H1 (cell line): ENCODE measurements around the gene IL32. TPM values are rescaled to one million over a fixed set of nuclear protein-coding genes. Genes with fewer than 3 reads are reported as not detected.

Experiments used
- CTCF ChIA-PET: fragments of 300-600 bp; sonication (Branson Sonifier 250); formaldehyde crosslinking; loops from one replicate; lab custom pipeline; 2021; ENCODE audit not compliant: partially characterized antibody; lab: Charles Lee
- POLR2A ChIA-PET: fragments of 300-600 bp; sonication (Branson Sonifier 250); formaldehyde crosslinking; loops from one replicate; lab custom pipeline; 2021; ENCODE audit warnings: inconsistent platforms; ENCODE audit not compliant: partially characterized antibody; lab: Charles Lee
- DNase-seq, 2 experiments: peaks; one replicate each; pipeline versions ENCODE4 v3.0.0 to v3.0.0-alpha.2; 2010 to 2022; ENCODE audit warnings: low spot score in 2 of 2, low read depth in 1 of 2, mixed read lengths in 1 of 2
- FAIRE-seq: peaks from 2 replicates; lab custom pipeline; 2011; peaks lifted over from hg19 to GRCh38; lab: Jason Lieb, UNC
- H2AFZ ChIP-seq: 2 replicates; pipeline ENCODE4 v1.8.1; 2012; ENCODE audit warnings: low read length, inconsistent platforms
- H2AK5ac ChIP-seq: 2 replicates; pipeline ENCODE4 v1.6.1; 2013; ENCODE audit warnings: low read depth, low read length
- H2BK120ac ChIP-seq: replicated peaks from 2 replicates; pipeline ENCODE3; 2013; ENCODE audit warnings: low read depth, low read length, inconsistent platforms
- H2BK12ac ChIP-seq: 2 replicates; pipeline ENCODE4 v1.6.1; 2013; ENCODE audit warnings: low read depth, low read length
- H2BK15ac ChIP-seq: 2 replicates; pipeline ENCODE4 v1.6.1; 2013; ENCODE audit warnings: low read length
- H2BK20ac ChIP-seq: 2 replicates; pipeline ENCODE4 v1.6.1; 2013; ENCODE audit warnings: low read length
- H2BK5ac ChIP-seq: 2 replicates; pipeline ENCODE4 v1.6.1; 2013; ENCODE audit warnings: low read depth, low read length
- H3K14ac ChIP-seq: 2 replicates; pipeline ENCODE4 v1.6.1; 2013; ENCODE audit warnings: inconsistent platforms; ENCODE audit not compliant: insufficient read length
- H3K18ac ChIP-seq: 2 replicates; pipeline ENCODE4 v1.6.1; 2013; ENCODE audit warnings: low read length; ENCODE audit errors: extremely low read depth
- H3K23ac ChIP-seq: 2 replicates; pipeline ENCODE4 v1.6.1; 2013; ENCODE audit warnings: inconsistent platforms; ENCODE audit not compliant: insufficient read length
- H3K23me2 ChIP-seq: 2 replicates; pipeline ENCODE4 v1.6.1; 2013; ENCODE audit warnings: low read depth, low read length
- H3K27ac ChIP-seq: 2 replicates; pipeline ENCODE4 v1.6.1; 2011; ENCODE audit warnings: low read depth, low read length, inconsistent platforms
- H3K27me3 ChIP-seq, 4 experiments: replicated peaks in 1 of 4; 1 replicate in 1 of 4; 2 replicates in 3 of 4; pipeline versions ENCODE4 v1.6.1 to v1.8.1; 2011 to 2013; ENCODE audit warnings: low read length in 3 of 4, mild to moderate bottlenecking in 3 of 4, inconsistent platforms in 2 of 4, mixed read lengths in 2 of 4, moderate library complexity in 1 of 4; ENCODE audit not compliant: control insufficient read depth in 3 of 4, insufficient read depth in 3 of 4; ENCODE audit errors: extremely low read depth in 1 of 4
- H3K36me3 ChIP-seq, 4 experiments: 2 replicates each; pipeline versions ENCODE4 v1.6.1 to v1.8.1; 2011 to 2013; ENCODE audit warnings: mild to moderate bottlenecking in 4 of 4, low read length in 3 of 4, moderate library complexity in 2 of 4, control low read depth in 1 of 4, inconsistent platforms in 1 of 4; ENCODE audit not compliant: insufficient read depth in 4 of 4, control insufficient read depth in 2 of 4
- H3K4ac ChIP-seq: replicated peaks from 2 replicates; pipeline ENCODE3; 2013; ENCODE audit warnings: low read length, low read depth, mixed read lengths, inconsistent platforms; ENCODE audit not compliant: insufficient read length
- H3K4me1 ChIP-seq, 4 experiments: replicated peaks in 1 of 4; 1 replicate in 1 of 4; 2 replicates in 3 of 4; pipeline versions ENCODE4 v1.6.1 to v1.8.1; 2011 to 2013; ENCODE audit warnings: low read length in 3 of 4, inconsistent platforms in 2 of 4, mixed read lengths in 1 of 4; ENCODE audit not compliant: insufficient read depth in 4 of 4, control insufficient read depth in 3 of 4
- H3K4me2 ChIP-seq, 2 experiments: 2 replicates each; pipeline versions ENCODE4 v1.6.1 to v1.8.1; 2011 to 2013; ENCODE audit warnings: low read depth in 2 of 2, low read length in 2 of 2, control low read depth in 1 of 2, inconsistent platforms in 1 of 2, mild to moderate bottlenecking in 1 of 2; ENCODE audit not compliant: insufficient read depth in 1 of 2
- H3K4me3 ChIP-seq, 4 experiments: fragments of 200-600, 300-600 bp in 1 of 4; sonication (generic), shearing (Covaris generic), sonication (Bioruptor Twin) in 1 of 4; 2 replicates each; pipeline versions ENCODE4 v1.5.1 to v1.8.1; 2011 to 2016; ENCODE audit warnings: low read length in 4 of 4, low read depth in 3 of 4, control low read depth in 2 of 4, inconsistent platforms in 2 of 4, mild to moderate bottlenecking in 2 of 4, mixed read lengths in 1 of 4, moderate library complexity in 1 of 4; ENCODE audit not compliant: insufficient read depth in 2 of 4; ENCODE audit errors: extremely low read depth in 1 of 4
- H3K56ac ChIP-seq: replicated peaks from 2 replicates; pipeline ENCODE3; 2013; ENCODE audit warnings: low read depth, mild to moderate bottlenecking, mixed read lengths, low read length, inconsistent platforms; ENCODE audit not compliant: insufficient read length
- H3K79me1 ChIP-seq: 2 replicates; pipeline ENCODE4 v1.6.1; 2013; ENCODE audit warnings: low read depth, low read length, control low read depth
- H3K79me2 ChIP-seq, 2 experiments: 2 replicates each; pipeline versions ENCODE4 v1.6.1 to v1.8.1; 2012 to 2013; ENCODE audit warnings: low read length in 2 of 2, mild to moderate bottlenecking in 2 of 2, inconsistent platforms in 1 of 2; ENCODE audit not compliant: insufficient read depth in 2 of 2, control insufficient read depth in 1 of 2
- H3K9ac ChIP-seq, 4 experiments: replicated peaks in 1 of 4; 1 replicate in 1 of 4; 2 replicates in 3 of 4; pipeline versions ENCODE4 v1.6.1 to v1.8.1; 2011 to 2013; ENCODE audit warnings: low read depth in 3 of 4, low read length in 3 of 4, control low read depth in 2 of 4, mild to moderate bottlenecking in 2 of 4, moderate library complexity in 2 of 4, inconsistent platforms in 1 of 4; ENCODE audit errors: extremely low read depth in 1 of 4
- H3K9me3 ChIP-seq, 2 experiments: 2 replicates each; pipeline versions ENCODE4 v1.6.1 to v1.8.1; 2012 to 2013; ENCODE audit warnings: mild to moderate bottlenecking in 2 of 2, moderate library complexity in 2 of 2, control low read depth in 1 of 2, inconsistent platforms in 1 of 2, low read depth in 1 of 2, low read length in 1 of 2, mixed read lengths in 1 of 2; ENCODE audit not compliant: insufficient read depth in 2 of 2
- H4K20me1 ChIP-seq, 2 experiments: replicated peaks in 1 of 2; 2 replicates each; pipeline versions ENCODE3 to v1.8.1; 2011 to 2013; ENCODE audit warnings: inconsistent platforms in 2 of 2, low read length in 2 of 2, mild to moderate bottlenecking in 1 of 2; ENCODE audit not compliant: insufficient read depth in 2 of 2, control insufficient read depth in 1 of 2
- H4K5ac ChIP-seq: 2 replicates; pipeline ENCODE4 v1.6.1; 2013; ENCODE audit warnings: low read length, low read depth, mixed read lengths, inconsistent platforms; ENCODE audit not compliant: insufficient read length
- H4K8ac ChIP-seq: 2 replicates; pipeline ENCODE4 v1.8.0; 2013; ENCODE audit warnings: mild to moderate bottlenecking, moderate library complexity, low read length, inconsistent platforms; ENCODE audit not compliant: insufficient read depth; ENCODE audit errors: extremely low read depth
- H4K91ac ChIP-seq: replicated peaks from 2 replicates; pipeline ENCODE3; 2013; ENCODE audit warnings: low read length, mixed read lengths, inconsistent platforms; ENCODE audit not compliant: insufficient read length
- KDM5A ChIP-seq: fragments of 200-600 bp; IDR thresholded peaks from 2 replicates; pipeline ENCODE4 v1.7.1; 2012; ENCODE audit warnings: mild to moderate bottlenecking, low read length, inconsistent platforms, mixed read lengths
- SP1 ChIP-seq: IDR thresholded peaks from 2 replicates; pipeline ENCODE4 v1.6.1; 2011; ENCODE audit warnings: low read depth, low read length
- WGBS, 2 experiments: shearing (Covaris generic) in 1 of 2; methylation state at CpG; one replicate each; pipeline versions ENCODE4 v1.1.6 to v1.1.7; 2013 to 2015; ENCODE audit warnings: low lambda C conversion rate in 2 of 2, mixed read lengths in 2 of 2, inconsistent platforms in 1 of 2, low coverage in 1 of 2, missing lambda C conversion rate in 1 of 2; ENCODE audit not compliant: insufficient replicate concordance in 2 of 2, insufficient coverage in 1 of 2, insufficient read length in 1 of 2; ENCODE audit errors: extremely low coverage in 1 of 2, missing lambda C conversion rate in 1 of 2; 5-methylcytosine and 5-hydroxymethylcytosine counted together
- polyA plus RNA-seq, 7 experiments: library from polyadenylated mRNA; depleted of rRNA in 3 of 7; stranded (reverse) in 5 of 7; unstranded in 2 of 7; fragments of >200 nt in 5 of 7; fragments of 200-250 nt in 2 of 7; gene quantifications; 1 replicate in 5 of 7; 2 replicates in 1 of 7; 4 replicates in 1 of 7; pipeline versions ENCODE4 v1.2.1 to v1.2.3, GENCODE V29; 2011 to 2013; ENCODE audit warnings: missing spikeins in 2 of 7, mixed read lengths in 2 of 7
- total RNA-seq: library from RNA; stranded (reverse); fragmentation: NEBNext Ultra II Directional; extraction: Animal tissue kit (Norgen Biotek cat#: 25700); gene quantifications from 2 replicates; pipeline ENCODE4 v1.2.1, GENCODE V29; 2021

The IL32 gene
- total and polyA plus RNA-seq, 2 of the 8 experiments (the other 6 are each of a cell fraction or from before 2014, with no cell fraction given): 2.7 to 5.0 TPM

DNA sequence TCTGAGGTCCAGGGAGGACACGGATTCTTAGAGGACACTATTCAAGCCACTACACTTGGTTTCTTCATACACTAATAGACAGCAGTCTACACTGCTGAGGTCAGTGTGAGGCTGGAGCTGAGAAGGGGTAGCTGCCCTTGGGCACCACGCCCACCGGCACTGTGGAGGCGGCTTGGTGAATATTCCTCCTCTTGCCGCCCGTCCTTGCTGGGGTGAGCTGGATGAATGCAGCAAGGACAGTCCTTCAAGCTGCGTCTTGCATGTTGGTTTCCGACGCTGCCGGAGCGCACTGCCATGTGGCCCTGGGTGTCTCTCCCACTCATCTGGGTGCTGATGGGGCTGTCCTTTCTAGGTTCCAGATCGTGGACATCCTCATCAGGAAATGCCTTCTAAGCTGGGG is 49.6 kb downstream of the IL32 start:
- Histone ChIP-seq H4K20me1 (peaks cover 0 to 8% of the 10 kb centered on the region in 2 experiments), H3K36me3 (peaks cover 0 to 24% (median 16%) of the 10 kb centered on the region in 4 experiments; a peak in 7 of 8 replicates), H3K27me3 (no peaks in the 10 kb centered on the region), H3K23ac (no peak overlapping the region), H3K14ac (no peak overlapping the region), H3K18ac (no peak overlapping the region), H3K4ac (no peak overlapping the region), H2BK12ac (no peak overlapping the region), H2AK5ac (no peak overlapping the region), H3K9ac (no peak overlapping the region), H4K8ac (no peak overlapping the region), H2BK15ac (no peak overlapping the region), H4K5ac (no peak overlapping the region), H3K79me1 (peaks cover 6% of the 10 kb centered on the region; the same call in 1 of the 2 replicates), H3K4me2 (no peak overlapping the region), H3K23me2 (peaks cover 8% of the 10 kb centered on the region), H3K4me1 (peaks cover 0 to 15% (median 8%) of the 10 kb centered on the region in 4 experiments; a peak in 5 of 7 replicates), H3K4me3 (no peak overlapping the region), H2BK5ac (no peak overlapping the region), H3K56ac (no peak overlapping the region), H2BK120ac (no peak overlapping the region), H3K27ac (peak overlapping the region; percentile 20; the same call in 1 of the 2 replicates), H3K9me3 (no peaks in the 10 kb centered on the region), H2BK20ac (no peak overlapping the region), H2AFZ (no peak overlapping the region), H3K79me2 (peaks cover 0 to 17% of the 10 kb centered on the region in 2 experiments; a peak in 2 of 4 replicates), H4K91ac (no peak overlapping the region)
- DNase-seq (no peak), FAIRE-seq (no peak)
- 96% methylated on average over 12 of the region's 12 CpGs; no CpG with 5 or more reads in 1 of the 2 experiments for WGBS, 2 experiments
- CTCF ChIA-PET: interaction anchor here (0.6 to 36.8 kb wide), 8 partner anchors 8 to 154 kb away, joined by 3 to 619 read pairs (median 12); partner anchors contain the start of genes ZNF213 and ZSCAN10
- POLR2A ChIA-PET: interaction anchor here (0.8 to 12.1 kb wide), 6 partner anchors 10 to 103 kb away, joined by 3 to 169 read pairs (median 4); partner anchors contain the start of genes ZNF213 and ZSCAN10
- no peak for TF ChIP-seq KDM5A
- TF ChIP-seq SP1: no peak
